Hepatocyte (in vitro differentiated cells): Measurements from ENCODE around the gene MRPL27. TPM values are rescaled to one million over a fixed set of nuclear protein-coding genes. Genes with fewer than 3 reads are reported as not detected.

Experiments
- DNase-seq: peaks from one replicate; pipeline ENCODE4 v3.0.0-alpha.2; 2016; ENCODE audit warnings: low spot score
- H2AFZ ChIP-seq: fragments of 200-600 bp; sonication (generic); 2 replicates; pipeline ENCODE4 v1.6.0; 2016; ENCODE audit warnings: antibody characterized with exemption, mild to moderate bottlenecking
- H3K27ac ChIP-seq: fragments of 200-600 bp; sonication (generic); 2 replicates; pipeline ENCODE4 v1.5.1; 2016; ENCODE audit warnings: mild to moderate bottlenecking
- H3K27me3 ChIP-seq: fragments of 200-600 bp; sonication (generic); 2 replicates; pipeline ENCODE4 v1.6.1; 2016
- H3K36me3 ChIP-seq: fragments of 200-600 bp; sonication (generic); replicated peaks from 2 replicates; pipeline ENCODE4 v1.5.1; 2016; ENCODE audit warnings: low read depth; ENCODE audit not compliant: insufficient read depth
- H3K4me1 ChIP-seq: fragments of 200-600 bp; sonication (generic); 2 replicates; pipeline ENCODE4 v1.5.1; 2016; ENCODE audit warnings: mild to moderate bottlenecking, moderate library complexity; ENCODE audit not compliant: insufficient read depth
- H3K4me2 ChIP-seq: fragments of 200-600 bp; sonication (generic); 2 replicates; pipeline ENCODE4 v1.6.0; 2016
- H3K4me3 ChIP-seq: fragments of 200-600 bp; sonication (generic); 2 replicates; pipeline ENCODE4 v1.5.1; 2016; ENCODE audit warnings: mild to moderate bottlenecking
- H3K79me2 ChIP-seq: fragments of 200-600 bp; sonication (generic); 2 replicates; pipeline ENCODE4 v1.6.0; 2017; ENCODE audit warnings: mild to moderate bottlenecking
- H3K9me2 ChIP-seq: fragments of 200-600 bp; sonication (generic); replicated peaks from 2 replicates; pipeline ENCODE4 v1.6.0; 2017; ENCODE audit warnings: mild to moderate bottlenecking; ENCODE audit not compliant: insufficient read depth
- H3K9me3 ChIP-seq: fragments of 200-600 bp; sonication (generic); 2 replicates; pipeline ENCODE4 v1.5.1; 2016; ENCODE audit warnings: low read depth, mild to moderate bottlenecking
- H4K20me1 ChIP-seq: fragments of 200-600 bp; sonication (generic); 2 replicates; pipeline ENCODE4 v1.6.0; 2016; ENCODE audit warnings: mild to moderate bottlenecking; ENCODE audit not compliant: insufficient read depth, poor library complexity, severe bottlenecking
- EZH2 ChIP-seq: fragments of 200-600 bp; sonication (generic); IDR thresholded peaks from 2 replicates; pipeline ENCODE4 v1.6.1; 2016; ENCODE audit warnings: antibody characterized with exemption, mild to moderate bottlenecking, borderline replicate concordance
- EZH2phosphoT487 ChIP-seq: fragments of 200-600 bp; sonication (generic); IDR thresholded peaks from one replicate; pipeline ENCODE4 v1.6.1; 2018; ENCODE audit warnings: antibody characterized with exemption, mild to moderate bottlenecking, low read depth, moderate library complexity; ENCODE audit not compliant: unreplicated experiment, severe bottlenecking
- WGBS: methylation state at CpG from one replicate; pipeline ENCODE4 v1.1.6; 2016; ENCODE audit warnings: low lambda C conversion rate; ENCODE audit errors: missing lambda C conversion rate; 5-methylcytosine and 5-hydroxymethylcytosine counted together
- polyA plus RNA-seq: library from polyadenylated mRNA; unstranded; fragments of >200 nt; fragmentation: Nextera tagmentation; extraction: Ambion mirVana; gene quantifications from 2 replicates; pipeline ENCODE4 v1.2.1, GENCODE V29; 2016
- total RNA-seq: library from RNA; depleted of rRNA; stranded (reverse); fragments of >200 nt; gene quantifications from 2 replicates; pipeline ENCODE4 v1.2.3, GENCODE V29; 2014
- TF ChIP-seq, protein P1 (sequence below): fragments of 200-600 bp; sonication (generic); IDR thresholded peaks from 2 replicates; pipeline ENCODE4 v1.5.1; 2016; ENCODE audit warnings: antibody characterized with exemption, mild to moderate bottlenecking; ENCODE audit not compliant: poor library complexity

MRPL27 gene
- total and polyA plus RNA-seq, 2 experiments from 2014 or later = 83.0 to 139 TPM

DNA sequence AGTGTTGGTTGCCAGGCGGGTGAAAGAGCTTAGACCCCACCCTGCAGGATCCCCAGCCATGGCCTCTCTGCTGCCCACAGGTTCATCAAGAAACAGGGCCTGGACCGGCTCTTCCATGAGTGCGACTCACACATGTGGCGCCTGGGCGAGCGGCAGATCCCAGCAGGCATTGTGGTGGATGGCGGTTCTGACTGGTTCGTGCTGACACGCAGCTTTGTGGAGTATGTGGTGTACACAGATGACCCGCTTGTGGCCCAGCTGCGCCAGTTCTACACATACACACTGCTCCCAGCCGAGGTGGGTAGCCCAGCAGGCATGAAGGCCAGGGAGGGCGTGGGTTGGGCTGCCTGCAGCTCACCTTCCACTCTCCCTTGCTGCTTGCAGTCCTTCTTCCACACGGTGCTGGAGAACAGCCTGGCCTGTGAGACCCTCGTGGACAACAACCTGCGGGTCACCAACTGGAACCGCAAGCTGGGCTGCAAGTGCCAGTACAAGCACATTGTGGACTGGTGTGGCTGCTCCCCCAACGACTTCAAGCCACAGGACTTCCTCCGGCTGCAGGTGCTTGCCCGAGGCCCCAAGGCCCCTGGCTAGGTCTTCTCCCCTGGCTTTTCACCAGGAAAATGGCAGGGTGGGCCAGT, 17.2 kb downstream of the MRPL27 start:
- TF ChIP-seq, protein P1, sequence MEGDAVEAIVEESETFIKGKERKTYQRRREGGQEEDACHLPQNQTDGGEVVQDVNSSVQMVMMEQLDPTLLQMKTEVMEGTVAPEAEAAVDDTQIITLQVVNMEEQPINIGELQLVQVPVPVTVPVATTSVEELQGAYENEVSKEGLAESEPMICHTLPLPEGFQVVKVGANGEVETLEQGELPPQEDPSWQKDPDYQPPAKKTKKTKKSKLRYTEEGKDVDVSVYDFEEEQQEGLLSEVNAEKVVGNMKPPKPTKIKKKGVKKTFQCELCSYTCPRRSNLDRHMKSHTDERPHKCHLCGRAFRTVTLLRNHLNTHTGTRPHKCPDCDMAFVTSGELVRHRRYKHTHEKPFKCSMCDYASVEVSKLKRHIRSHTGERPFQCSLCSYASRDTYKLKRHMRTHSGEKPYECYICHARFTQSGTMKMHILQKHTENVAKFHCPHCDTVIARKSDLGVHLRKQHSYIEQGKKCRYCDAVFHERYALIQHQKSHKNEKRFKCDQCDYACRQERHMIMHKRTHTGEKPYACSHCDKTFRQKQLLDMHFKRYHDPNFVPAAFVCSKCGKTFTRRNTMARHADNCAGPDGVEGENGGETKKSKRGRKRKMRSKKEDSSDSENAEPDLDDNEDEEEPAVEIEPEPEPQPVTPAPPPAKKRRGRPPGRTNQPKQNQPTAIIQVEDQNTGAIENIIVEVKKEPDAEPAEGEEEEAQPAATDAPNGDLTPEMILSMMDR = no peak
- TF ChIP-seq EZH2 (no peak), EZH2phosphoT487 (no peak)
- Histone ChIP-seq H3K79me2 (no peaks in the 10 kb centered on the region), H3K27me3 (no peaks in the 10 kb centered on the region), H2AFZ (no peak overlapping the region), H3K4me1 (no peaks in the 10 kb centered on the region), H3K4me3 (no peak overlapping the region), H3K4me2 (no peak overlapping the region), H4K20me1 (no peaks in the 10 kb centered on the region), H3K27ac (no peak overlapping the region), H3K9me2 (no peaks in the 10 kb centered on the region), H3K36me3 (no peaks in the 10 kb centered on the region), H3K9me3 (no peaks in the 10 kb centered on the region)
- 97% methylated on average over 20 of the region's 20 CpGs for WGBS
- peak; percentile 7 for DNase-seq

- peaks cover 5% of the 10 kb centered on the region for H3K79me2 ChIP-seq
- no peak overlapping the region for H2AFZ ChIP-seq
- no peaks in the 10 kb centered on the region for H3K27me3 ChIP-seq
- no peak overlapping the region for H3K4me3 ChIP-seq
- no peaks in the 10 kb centered on the region for H4K20me1 ChIP-seq
- H3K4me1 ChIP-seq = no peaks in the 10 kb centered on the region
- no peak overlapping the region for H3K27ac ChIP-seq
- no peaks in the 10 kb centered on the region for H3K36me3 ChIP-seq
- 96% methylated on average over 4 of the region's 4 CpGs for WGBS
- H3K4me2 ChIP-seq = no peak overlapping the region
- no peaks in the 10 kb centered on the region for H3K9me2 ChIP-seq
- TF ChIP-seq EZH2 = no peak
- TF ChIP-seq EZH2phosphoT487 = no peak
- TF ChIP-seq, protein P1 = no peak
- DNase-seq = peak; percentile 2
- no peaks in the 10 kb centered on the region for H3K9me3 ChIP-seq
Observed at GRCh38 chr17:50355336-50355700, 17.7 kb downstream of the MRPL27 start.

GRCh38 chr17:50354776-50355175, 18.2 kb downstream of the MRPL27 start:
- Histone ChIP-seq H3K4me3 (no peak overlapping the region), H3K27ac (no peak overlapping the region), H2AFZ (no peak overlapping the region), H4K20me1 (no peaks in the 10 kb centered on the region), H3K9me3 (no peaks in the 10 kb centered on the region), H3K9me2 (no peaks in the 10 kb centered on the region), H3K4me1 (no peaks in the 10 kb centered on the region), H3K36me3 (no peaks in the 10 kb centered on the region), H3K27me3 (no peaks in the 10 kb centered on the region), H3K79me2 (peaks cover 6% of the 10 kb centered on the region), H3K4me2 (no peak overlapping the region)
- TF ChIP-seq, protein P1 = no peak
- TF ChIP-seq EZH2phosphoT487 = no peak
- no peak for TF ChIP-seq EZH2
- peak; percentile 3 for DNase-seq
- 98% methylated on average over 13 of the region's 13 CpGs for WGBS
